DMS53 treated with DMSO at 0.1 percent for 48 hours (cell line): ENCODE measurements around the gene SAMHD1.
"Not testable (repeated sequence)": the region's sequence is repeated elsewhere in the genome, so short reads cannot be mapped to it uniquely, and the experiment has no call there.

Experiments used
- DNase-seq: peaks from one replicate; lab custom pipeline; 2025; ENCODE audit not compliant: unreplicated experiment; lab: John Stamatoyannopoulos, UW

The SAMHD1 gene

GRCh38 chr20:36917943-36918342 is 33.6 kb downstream of the SAMHD1 start:
- DNase-seq: no peak

- no peak for DNase-seq
Measured at GRCh38 chr20:36917240-36917639, 34.3 kb downstream of the SAMHD1 start.

GRCh38 chr20:36916199-36916598 is 35.3 kb downstream of the SAMHD1 start:
- DNase-seq: no peak

GRCh38 chr20:36908603-36909002 is 42.9 kb downstream of the SAMHD1 start:
- DNase-seq: no peak

GRCh38 chr20:36906086-36906485 is 45.4 kb downstream of the SAMHD1 start:
- not testable (repeated sequence) for DNase-seq

GRCh38 chr20:36905566-36905965 is 45.9 kb downstream of the SAMHD1 start:
- DNase-seq: not testable (repeated sequence)

GRCh38 chr20:36904690-36905089 is 46.8 kb downstream of the SAMHD1 start:
- DNase-seq: no peak

- DNase-seq: no peak
Measured at GRCh38 chr20:36895036-36895435, 56.5 kb downstream of the SAMHD1 start.

- DNase-seq: no peak
Measured at GRCh38 chr20:36893801-36894200, 57.7 kb downstream of the SAMHD1 start.

GRCh38 chr20:36891211-36891610 is 60.3 kb downstream of the SAMHD1 start:
- DNase-seq: no peak

GRCh38 chr20:36890586-36890985 is 60.9 kb downstream of the SAMHD1 start:
- no peak for DNase-seq

GRCh38 chr20:36888880-36889516 is 62.5 kb downstream of the SAMHD1 start:
- no peak for DNase-seq

GRCh38 chr20:36887752-36888090 is 63.8 kb downstream of the SAMHD1 start:
- no peak for DNase-seq

- peak; percentile 77 for DNase-seq
Measured at GRCh38 chr20:36886859-36887751, 64.4 kb downstream of the SAMHD1 start.

- no peak for DNase-seq
Measured at GRCh38 chr20:36885356-36885755, 66.2 kb downstream of the SAMHD1 start.

- no peak for DNase-seq
Measured at GRCh38 chr20:36883977-36884535, 67.5 kb downstream of the SAMHD1 start.

- DNase-seq: peak; percentile 73
Measured at GRCh38 chr20:36881888-36882287, 69.6 kb downstream of the SAMHD1 start.

- no peak for DNase-seq
Measured at GRCh38 chr20:36881331-36881730, 70.2 kb downstream of the SAMHD1 start.

GRCh38 chr20:36880741-36881250 is 70.7 kb downstream of the SAMHD1 start:
- no peak for DNase-seq

- no peak for DNase-seq
Measured at GRCh38 chr20:36878941-36879340, 72.6 kb downstream of the SAMHD1 start.

GRCh38 chr20:36876473-36876833 is 75.1 kb downstream of the SAMHD1 start:
- DNase-seq: no peak
